ENCODE measurements around the gene DMRTC2.

DMRTC2 gene

DNA sequence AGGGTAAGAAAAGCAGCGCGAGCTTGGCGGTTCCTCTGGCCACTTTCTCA is at the start of gene DMRTC2:
Gene DMRTC2 (plus strand): TSS at position 42 of the 50 bp plus-strand sequence. CDS start 2,387 bp downstream, outside the sequence.
- DNase-seq (ENCODE audit: low read depth in 2 of 2), result no peak

DNA sequence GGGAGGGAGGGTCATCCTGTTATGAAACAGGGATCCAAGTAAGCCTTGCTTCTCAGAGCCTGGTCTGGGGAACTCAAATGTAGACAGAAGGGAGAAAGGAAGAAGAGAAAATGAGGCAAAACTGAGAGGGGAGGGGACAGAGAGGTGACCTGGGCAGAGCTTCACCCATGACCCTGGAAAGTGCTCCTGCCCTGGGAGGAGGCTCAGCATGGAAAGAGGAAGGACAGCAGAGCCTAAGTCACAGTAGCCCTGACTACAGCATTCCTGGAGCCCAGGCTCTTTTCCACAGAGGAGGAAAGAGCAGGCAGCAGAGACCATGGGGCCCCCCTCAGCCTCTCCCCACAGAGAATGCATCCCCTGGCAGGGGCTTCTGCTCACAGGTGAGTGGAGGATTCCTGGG is 48.5 kb upstream of the DMRTC2 start, which contains the start of gene CEACAM3:
Gene CEACAM3 (plus strand): TSS at position 226 of the 400 bp plus-strand sequence. CDS start 91 bp downstream, at position 317.
- DNase-seq (ENCODE audit: low read depth in 2 of 2), result no peak

DNA sequence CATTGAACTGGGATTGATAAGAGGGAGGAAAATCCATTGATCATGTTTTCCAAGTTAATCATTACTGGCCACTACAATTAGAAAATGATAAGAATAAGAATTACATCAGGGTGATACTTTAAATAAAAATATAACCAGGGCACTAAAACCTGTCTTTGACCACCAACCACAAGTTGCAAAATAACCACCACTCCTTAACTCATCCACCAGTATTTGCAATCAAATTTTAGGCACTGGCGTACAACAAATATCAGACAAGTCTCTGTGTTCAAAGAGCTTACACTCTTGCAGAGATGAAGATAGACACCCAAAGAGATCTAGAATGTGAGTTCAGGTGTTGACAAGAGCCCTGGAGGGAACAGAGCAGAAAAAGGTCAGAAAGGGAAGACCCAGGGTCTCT is 47.9 kb upstream of the DMRTC2 start:
- no peak for DNase-seq (ENCODE audit: low read depth in 2 of 2)

DNA sequence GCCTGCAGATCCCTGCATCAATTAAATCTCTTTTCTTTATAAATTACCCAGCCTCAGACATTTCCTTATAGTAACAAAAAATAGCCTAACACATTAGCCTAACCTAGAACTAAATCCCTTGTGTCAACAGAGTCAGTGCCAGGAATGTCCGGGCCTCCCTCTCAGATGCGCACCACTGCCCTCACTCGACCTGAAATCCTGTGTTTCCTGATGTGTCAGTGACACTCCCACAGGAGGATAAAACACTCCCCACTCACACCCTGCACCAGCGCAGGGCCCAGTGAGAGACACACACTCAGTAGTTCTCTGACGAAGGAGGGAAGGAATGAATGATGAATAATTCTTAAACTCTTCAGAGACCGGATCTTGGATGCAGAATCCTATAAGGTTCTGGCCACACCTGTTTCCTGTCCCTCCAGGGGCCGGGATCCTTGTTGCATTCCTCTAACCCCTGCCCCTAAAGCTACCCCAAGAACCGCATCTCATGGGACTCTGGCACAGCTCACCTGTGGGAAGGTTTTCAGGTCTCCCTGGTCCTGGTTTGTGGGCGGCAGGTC is 45.3 kb upstream of the DMRTC2 start:
- DNase-seq (ENCODE audit: low read depth in 2 of 2), result no peak

DNA sequence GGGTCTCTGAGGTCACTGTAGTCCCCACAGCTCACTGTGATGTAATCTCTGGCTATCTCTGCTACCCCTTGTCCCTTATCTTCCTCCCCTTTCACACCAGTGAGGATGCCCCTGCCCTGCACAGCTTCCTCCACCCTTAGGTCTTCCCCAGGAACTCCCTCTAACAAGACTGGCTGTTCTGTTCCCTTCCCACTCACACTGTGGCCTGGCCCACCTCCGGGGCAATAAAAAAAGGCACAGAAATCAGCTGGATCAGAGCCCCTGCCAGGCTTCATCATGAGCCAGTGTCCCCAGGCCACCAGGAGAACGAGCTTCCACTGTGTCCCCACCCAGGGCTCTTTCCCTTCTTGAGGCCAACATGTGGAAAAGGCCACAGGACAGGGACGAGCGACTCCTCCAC is 43.8 kb upstream of the DMRTC2 start:
- DNase-seq (ENCODE audit: low read depth in 2 of 2), result no peak

DNA sequence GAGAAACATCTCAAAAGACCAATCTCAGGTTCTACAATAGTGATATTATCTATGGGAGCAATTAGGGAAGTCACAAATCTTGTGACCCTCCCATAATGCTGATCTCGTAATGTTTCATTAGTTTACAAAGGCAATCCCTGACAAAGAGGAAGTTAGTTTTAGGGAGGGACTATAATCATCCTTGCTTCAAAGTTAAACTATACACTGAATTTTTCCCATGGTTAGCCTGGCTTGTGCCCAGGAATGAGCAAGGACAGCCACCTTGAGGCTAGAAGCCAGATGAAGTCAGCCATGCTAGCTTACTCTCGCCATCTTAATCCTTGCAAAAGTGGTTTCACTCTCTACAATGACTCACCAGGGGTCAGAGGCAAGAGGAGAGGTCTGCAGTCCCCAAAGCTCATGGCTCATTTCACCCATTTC is 43.0 kb upstream of the DMRTC2 start:
- no peak for DNase-seq (ENCODE audit: low read depth in 2 of 2)

DNA sequence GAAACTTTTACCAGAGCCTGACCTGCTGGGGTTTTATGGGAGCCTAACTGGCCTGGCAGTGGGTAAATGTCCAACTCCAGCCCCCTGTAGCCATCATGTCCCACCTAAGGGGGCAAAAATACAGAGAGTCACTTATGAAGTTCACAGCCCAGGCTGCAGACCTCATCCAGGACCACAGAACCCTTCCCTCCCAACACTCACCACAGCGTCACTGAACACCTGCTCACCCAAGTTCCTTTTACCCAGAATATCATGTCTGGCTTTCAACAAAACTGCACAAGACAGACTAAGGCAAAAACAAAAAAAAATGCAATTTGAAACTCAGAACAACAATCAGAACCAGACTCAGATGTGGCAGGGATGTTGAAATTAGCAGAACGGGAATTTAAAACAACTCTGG is 42.1 kb upstream of the DMRTC2 start:
- DNase-seq (ENCODE audit: low read depth in 2 of 2), result no peak

DNA sequence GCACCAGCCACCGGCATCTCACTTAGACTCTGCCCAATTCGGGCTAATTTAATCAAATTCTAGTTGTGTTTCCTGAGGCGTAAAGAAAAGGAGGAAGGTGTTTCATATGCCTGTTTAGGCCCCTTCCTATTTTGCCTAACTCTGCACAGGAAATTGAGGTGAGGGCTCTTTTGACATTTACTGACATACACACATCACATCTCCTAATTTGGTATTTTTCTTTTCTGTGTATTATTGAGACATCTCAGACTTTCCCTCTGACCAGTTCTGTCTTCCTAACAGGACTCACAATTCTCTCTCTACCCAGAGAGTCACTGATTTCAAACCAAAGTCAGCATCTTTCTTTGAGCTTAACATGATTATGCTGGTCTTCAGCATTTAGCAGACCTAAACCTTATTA is 40.5 kb upstream of the DMRTC2 start:
- DNase-seq (ENCODE audit: low read depth in 2 of 2), result no peak

DNA sequence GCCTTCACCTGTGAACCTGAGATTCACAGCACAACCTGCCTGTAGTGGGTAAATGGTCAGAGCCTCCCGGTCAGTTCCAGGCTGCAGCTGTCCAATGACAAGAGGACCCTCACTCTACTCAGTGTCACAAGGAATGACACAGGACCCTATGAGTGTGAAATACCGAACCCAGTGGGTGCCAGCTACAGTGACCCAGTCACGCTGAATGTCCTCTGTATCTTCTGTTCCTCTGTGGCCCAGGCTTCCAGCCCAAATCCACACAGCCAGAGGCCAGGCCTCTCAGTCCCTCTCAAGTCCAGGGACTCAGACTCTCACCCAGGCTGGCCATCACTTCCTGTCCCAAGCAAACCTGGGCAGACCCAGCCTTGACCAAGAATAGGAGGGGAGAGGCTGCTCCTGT is 37.7 kb upstream of the DMRTC2 start:
- no peak for DNase-seq (ENCODE audit: low read depth in 2 of 2)

DNA sequence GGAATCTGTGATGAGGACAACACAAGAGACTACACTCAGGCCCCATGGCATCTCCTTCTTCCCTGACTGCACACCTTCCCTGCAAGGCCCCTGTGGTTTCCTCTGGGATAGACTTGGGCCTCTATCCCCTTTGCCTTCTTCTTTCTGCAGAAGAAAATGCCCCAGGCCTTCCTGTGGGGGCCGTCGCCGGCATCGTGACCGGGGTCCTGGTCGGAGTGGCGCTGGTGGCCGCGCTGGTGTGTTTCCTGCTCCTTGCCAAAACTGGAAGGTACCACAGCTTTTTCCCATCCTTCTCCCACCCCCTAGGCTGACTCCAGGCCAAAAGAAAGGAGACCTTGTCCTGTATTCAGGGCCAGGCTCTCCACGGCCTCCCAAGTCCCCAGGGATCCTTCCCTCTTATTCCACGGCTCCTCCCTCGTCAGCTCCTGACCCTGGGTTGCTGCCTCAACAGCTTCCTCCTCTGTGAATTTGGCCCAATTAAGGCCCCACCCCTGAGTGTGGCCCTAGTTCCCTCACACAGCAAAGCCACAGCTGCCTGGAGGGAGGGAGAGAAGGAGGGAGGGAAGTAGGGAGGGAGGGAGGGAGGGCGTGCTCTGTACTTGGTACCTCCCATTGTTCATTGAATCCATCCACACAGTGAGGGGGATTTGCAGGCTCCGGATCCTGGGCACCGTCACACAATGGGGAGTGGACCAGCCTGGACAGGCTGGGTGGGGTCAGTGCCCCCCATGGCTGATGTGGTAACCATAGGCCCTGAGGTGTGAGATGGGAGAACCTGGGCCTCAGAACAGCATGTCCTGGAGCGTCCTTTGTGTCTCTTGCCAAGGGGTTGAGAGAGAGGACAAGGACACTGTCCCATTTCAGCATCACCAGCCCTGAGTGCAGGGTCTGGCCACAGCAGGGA is 35.9 kb upstream of the DMRTC2 start:
- DNase-seq (ENCODE audit: low read depth in 2 of 2), result no peak

DNA sequence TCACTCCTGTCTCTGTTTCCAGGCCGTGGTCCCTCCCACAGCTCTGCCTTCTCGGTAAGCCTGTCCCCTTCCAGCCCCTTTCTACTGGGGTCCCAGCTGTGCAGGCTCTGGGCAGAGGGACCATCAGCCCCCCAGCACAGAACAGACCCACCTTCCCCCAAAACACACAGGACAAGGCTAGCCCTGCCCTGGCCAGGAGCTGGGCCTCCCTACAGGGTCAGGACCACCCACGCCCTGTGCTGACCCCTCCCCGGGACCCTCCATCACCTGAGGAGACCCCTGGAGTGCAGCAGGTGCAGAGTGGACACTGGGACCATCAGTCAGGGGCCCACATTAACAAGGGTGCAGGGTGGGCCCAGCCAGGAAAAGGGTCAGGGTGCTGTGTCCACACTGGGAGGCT is 34.5 kb upstream of the DMRTC2 start:
- no peak for DNase-seq (ENCODE audit: low read depth in 2 of 2)

DNA sequence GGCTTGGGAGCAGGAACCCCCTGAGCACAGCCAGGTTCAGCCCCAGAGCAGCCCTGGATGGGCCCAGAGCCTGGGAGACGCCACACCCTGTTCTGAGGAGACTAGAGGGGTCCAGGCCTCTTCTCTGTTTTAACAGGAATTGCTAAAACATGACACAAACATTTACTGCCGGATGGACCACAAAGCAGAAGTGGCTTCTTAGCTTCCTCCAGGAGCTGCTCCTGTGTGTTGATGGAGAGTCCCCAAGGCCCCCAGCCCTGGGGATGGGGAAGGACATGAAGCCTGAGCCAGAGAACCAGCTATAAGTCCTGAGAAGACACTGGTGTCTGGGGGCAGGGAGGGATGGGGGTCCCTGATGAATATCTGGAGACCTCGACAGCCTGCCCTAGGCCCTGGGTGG is 33.8 kb upstream of the DMRTC2 start:
- DNase-seq (ENCODE audit: low read depth in 2 of 2), result no peak

DNA sequence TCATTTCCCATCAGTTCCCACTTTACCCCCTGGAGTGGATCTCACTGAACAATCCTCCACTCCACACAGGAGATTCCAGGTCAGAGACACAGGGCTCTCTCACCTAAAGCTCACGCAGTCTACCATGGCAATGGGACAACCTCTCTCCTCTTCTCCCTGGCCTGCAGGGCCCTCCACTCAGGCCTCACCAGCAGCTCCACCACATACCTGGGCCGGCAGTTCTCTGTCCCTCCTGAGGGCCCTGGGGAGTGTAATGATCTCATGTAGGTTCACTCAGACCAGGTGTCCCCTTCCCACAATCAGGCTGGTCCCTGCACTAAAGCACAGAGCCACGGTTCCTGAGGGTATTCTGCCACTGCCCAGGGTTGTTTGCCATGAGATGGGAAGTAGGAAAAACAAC is 32.9 kb upstream of the DMRTC2 start:
- DNase-seq (ENCODE audit: low read depth in 2 of 2), result no peak

DNA sequence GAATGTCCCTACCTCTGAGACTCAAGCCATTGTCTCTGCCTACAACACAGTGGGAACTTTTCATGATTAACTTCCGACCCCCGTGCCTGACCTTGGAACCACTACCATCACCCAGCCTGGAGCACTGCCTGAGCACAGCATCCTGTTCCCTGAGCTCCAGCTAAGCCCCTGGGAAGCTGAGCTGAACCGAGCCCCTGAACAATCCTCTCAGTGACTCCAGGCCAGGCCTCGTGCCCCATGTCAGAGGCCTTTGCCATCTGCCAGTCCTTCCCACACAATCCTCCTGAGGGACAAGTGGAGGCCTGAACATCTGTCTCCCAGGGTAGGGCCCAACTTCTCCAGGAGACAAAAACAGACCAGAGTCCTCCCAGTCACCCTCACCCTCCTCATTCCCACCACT is 30.9 kb upstream of the DMRTC2 start:
- no peak for DNase-seq (ENCODE audit: low read depth in 2 of 2)

DNA sequence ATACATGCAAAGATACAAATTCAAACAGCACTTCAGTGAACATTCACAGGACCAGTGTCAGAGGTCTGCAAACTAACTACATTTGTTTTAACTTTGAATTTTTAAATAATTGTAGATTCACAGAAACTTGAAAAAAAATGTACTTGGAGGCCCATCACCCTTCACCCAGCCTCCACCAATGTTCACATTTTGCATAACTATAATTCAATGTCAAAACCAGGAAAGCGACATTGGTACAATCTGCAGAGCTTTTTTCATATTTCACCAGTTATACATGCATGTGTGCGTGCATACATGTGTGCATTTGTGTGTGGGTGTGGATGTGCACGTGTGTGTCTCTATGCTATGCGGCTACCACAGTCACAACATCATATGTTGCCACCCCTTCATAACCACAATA is 29.5 kb upstream of the DMRTC2 start:
- no peak for DNase-seq (ENCODE audit: low read depth in 2 of 2)

DNA sequence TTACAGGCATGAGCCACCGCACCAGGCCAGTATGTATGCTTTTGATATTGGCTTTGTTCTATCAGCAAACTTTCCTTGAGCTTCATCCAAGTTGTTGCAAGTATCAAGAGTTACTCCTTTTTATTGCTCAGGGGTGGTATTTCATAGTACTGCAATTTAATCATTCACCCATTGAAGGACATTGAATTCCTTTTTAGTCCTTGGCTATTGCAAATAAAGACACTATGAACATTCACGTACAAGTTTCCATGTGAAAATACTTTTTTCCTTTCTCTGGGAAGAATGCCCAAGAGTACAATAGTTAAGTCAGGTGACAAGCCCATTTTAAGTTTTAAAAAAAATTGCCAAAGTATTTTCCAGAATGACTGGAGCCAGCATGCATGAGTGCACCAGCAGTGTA is 28.1 kb upstream of the DMRTC2 start:
- no peak for DNase-seq (ENCODE audit: low read depth in 2 of 2)

DNA sequence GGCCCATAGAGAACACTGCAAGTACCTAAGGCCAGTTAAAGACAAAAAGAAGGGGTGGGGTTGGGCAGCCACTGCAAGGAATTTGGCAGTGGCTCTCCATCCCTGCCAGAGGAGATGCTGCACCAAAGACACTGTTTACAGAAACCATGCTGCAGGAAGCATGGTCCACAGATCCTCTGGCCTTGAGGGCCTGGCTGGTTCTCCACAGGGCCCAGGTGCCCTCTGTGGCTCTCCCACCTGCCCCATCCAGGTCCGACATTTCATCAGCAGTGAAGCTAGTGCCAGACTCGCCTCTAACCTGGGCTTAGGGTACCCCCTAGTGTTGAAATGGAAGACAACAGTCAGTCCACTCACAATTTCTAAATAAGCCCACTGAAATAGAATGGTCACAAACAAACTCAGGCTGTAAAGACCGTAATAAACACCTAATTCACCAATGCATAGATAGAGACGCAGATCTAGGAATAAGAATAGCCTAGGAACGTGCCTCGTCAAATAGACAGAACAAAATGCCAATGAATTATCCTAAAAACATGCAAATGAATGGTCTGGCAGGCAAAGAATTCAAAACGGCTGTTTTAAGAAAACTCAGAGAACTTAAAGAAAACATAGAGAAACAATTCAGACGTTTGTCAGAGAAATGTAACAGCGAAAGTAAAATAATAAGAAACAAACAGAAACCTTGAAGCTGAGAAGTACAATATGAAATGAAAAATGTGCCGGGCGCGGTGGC is 23.7 kb upstream of the DMRTC2 start:
- no peak for DNase-seq (ENCODE audit: low read depth in 2 of 2)

DNA sequence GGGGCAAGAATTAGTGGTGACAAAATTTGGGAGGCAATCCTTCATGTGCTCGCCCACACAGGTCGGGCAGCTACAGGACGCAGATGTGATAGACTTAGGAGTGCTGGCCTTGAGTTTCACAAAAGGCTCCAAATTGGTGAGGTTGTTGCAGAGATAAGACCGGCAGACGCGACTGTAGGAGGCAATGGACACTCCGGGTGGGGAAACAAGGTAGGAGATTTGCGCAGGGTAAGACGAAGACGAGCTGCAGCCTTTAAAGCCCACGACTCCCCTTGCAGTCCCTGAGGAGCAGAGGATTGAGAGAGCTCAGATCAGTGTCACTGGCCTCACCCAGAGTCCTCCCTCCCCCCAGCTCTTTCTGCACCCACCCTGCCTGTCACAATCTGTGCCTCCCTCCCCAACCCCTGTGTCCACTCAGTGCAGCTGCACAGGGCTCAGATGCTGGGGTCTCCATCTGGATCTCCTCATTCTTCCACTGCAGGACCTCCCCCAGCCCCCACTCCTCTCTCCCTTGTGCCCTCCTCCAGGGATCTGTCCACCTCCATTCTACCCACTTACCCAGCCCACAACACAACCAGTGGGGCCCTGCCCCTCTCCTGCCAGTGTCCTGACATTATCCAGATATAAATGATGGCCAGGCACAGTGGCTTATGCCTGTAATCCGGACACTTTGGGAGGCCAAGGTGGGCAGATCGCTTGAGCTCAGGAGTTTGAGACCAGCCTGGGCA is 6.7 kb upstream of the DMRTC2 start:
- DNase-seq (ENCODE audit: low read depth in 2 of 2), result no peak

DNA sequence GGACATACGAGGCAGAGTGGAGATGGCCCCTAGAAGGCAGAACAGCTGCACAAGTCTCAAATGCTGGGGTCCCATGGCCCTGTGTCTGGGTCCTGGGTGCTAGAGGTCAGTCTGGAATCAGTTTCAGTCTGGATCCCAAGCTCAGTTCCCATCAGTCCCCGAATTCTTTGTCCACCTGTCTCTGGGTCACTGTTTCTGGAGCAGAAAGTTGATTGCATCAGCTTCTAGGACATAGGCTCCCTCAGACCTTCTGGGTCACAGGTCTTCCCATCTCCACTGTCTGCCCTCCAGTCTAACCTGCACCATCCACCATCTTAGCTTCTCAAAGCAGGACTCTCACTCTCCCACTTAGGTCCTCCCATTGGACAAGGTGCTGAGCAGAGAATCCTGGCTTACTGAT is 5.6 kb upstream of the DMRTC2 start:
- DNase-seq (ENCODE audit: low read depth in 2 of 2), result no peak

DNA sequence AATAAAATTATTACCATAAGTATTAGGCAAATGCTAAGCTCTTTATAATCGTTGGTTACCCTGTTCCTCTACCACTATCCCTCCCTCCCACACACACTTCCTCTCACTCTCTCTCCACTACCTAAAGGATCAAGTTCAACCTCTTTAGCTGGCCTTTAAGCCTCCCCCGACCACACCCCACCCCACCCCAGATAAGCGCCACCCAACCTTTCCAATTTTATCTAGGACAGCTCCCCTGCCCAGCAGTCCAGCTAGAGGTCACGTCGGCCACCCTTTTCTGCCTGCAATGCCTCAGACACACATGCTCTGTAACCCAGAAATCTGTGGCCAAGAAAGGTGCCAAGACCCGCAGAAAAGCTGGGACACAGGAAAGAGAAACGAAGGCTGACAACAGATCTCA is 1.5 kb upstream of the DMRTC2 start:
- no peak for DNase-seq (ENCODE audit: low read depth in 2 of 2)

DNA sequence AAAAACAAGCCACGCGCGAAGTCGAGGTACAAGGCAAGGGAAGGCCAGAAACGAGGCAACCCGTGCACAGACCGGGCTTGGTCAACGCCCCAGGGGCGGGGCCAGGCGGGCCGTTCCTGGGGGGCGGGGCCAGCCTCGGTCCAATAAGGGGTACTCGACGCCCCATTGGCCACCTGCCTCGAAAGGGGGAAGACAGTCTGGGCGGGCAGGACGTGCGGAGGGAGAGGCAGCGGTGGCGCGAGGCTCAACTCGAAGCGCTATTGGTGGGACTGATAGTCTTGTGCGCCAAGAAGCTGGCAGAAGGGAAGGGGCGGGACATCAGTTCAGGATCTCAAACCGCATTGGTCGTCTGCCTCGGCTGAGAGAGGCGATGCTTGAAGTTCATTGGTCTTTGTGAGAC is 241 bp upstream of the DMRTC2 start, which contains the start of gene LYPD4:
Gene LYPD4 (minus strand): TSS at position 83 of the 400 bp plus-strand sequence. CDS start 5,398 bp downstream, outside the sequence.
- no peak for DNase-seq (ENCODE audit: low read depth in 2 of 2)

DNA sequence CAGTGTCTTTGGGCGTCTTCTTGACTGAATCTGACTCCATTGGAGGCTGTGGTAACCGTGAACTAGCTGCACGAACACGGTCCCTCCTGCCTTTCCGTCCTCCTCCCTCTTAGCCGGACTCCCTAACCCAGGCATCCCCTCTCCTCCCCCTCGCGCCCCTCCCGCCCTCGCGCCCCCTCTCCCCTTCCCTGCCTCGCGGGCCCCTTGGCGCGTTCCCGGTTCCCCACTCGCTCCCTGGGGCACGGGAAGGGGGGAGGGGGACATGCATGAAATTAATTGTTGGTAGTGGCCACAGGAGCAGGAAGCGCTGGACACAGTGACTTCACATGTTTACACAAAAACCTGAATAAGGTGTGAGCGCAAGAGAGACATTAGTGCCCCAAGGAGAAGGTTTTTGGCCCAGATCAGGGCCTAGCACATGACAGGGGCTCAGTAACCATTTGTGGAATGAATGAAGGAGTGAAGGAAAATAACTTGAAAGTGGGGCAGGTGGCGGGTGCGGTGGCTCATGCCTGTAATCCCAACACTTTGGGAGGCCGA is 279 bp downstream of the DMRTC2 start:
- DNase-seq (ENCODE audit: low read depth in 2 of 2), result no peak
